Skeletal muscle tissue (tissue), 4 donors: ENCODE results near the gene C15orf61. TPM values are rescaled to one million over a fixed set of nuclear protein-coding genes. Genes with fewer than 3 reads are reported as not detected.

Source experiments
- H3K27ac ChIP-seq: one replicate; pipeline ENCODE4 v1.7.0; 2013; ENCODE audit warnings: mild to moderate bottlenecking, low read depth, low read length, inconsistent platforms
- H3K27me3 ChIP-seq, 3 donors: one replicate each; pipeline ENCODE4 v1.7.0; 2013; ENCODE audit warnings: low read length in 3 of 3; ENCODE audit not compliant: control insufficient read depth in 3 of 3, insufficient read depth in 3 of 3
- H3K36me3 ChIP-seq, 3 donors: one replicate each; pipeline ENCODE4 v1.7.0; 2013; ENCODE audit warnings: low read length in 3 of 3; ENCODE audit not compliant: control insufficient read depth in 3 of 3, insufficient read depth in 3 of 3
- H3K4me1 ChIP-seq, 3 donors: one replicate each; pipeline ENCODE4 v1.7.0; 2013; ENCODE audit warnings: low read length in 3 of 3, mild to moderate bottlenecking in 3 of 3; ENCODE audit not compliant: control insufficient read depth in 3 of 3, insufficient read depth in 3 of 3
- H3K4me3 ChIP-seq, 3 donors: one replicate each; pipeline ENCODE4 v1.7.0; 2013; ENCODE audit warnings: low read length in 3 of 3
- H3K9ac ChIP-seq, 3 donors: one replicate each; pipeline ENCODE4 v1.7.0; 2013; ENCODE audit warnings: low read length in 3 of 3, mild to moderate bottlenecking in 3 of 3, moderate library complexity in 2 of 3, low read depth in 1 of 3
- H3K9me3 ChIP-seq, 3 donors: one replicate each; pipeline ENCODE4 v1.7.0; 2013; ENCODE audit warnings: low read length in 3 of 3; ENCODE audit not compliant: control insufficient read depth in 3 of 3
- total RNA-seq: library from RNA; depleted of rRNA; stranded (reverse); fragments of >200 nt; gene quantifications from one replicate; pipeline ENCODE4 v1.2.3, GENCODE V29; 2014
- donor health status: Osteomylitis.

The C15orf61 gene
- total RNA-seq, 1 donor from 2014 or later = 7.3 TPM

- H3K9me3 ChIP-seq = no peaks in the 10 kb centered on the region
- no peak overlapping the region for H3K9ac ChIP-seq
- H3K27ac ChIP-seq = no peak overlapping the region
- no peak overlapping the region for H3K4me3 ChIP-seq
- H3K36me3 ChIP-seq = peaks cover 4 to 15% (median 10%) of the 10 kb centered on the region in 3 donors
- H3K27me3 ChIP-seq = no peaks in the 10 kb centered on the region
- H3K4me1 ChIP-seq = peaks cover 26 to 33% (median 32%) of the 10 kb centered on the region in 3 donors
Measured at GRCh38 chr15:67548236-67548852, 27.4 kb downstream of the C15orf61 start.

- peaks cover 4 to 15% (median 10%) of the 10 kb centered on the region in 3 donors for H3K36me3 ChIP-seq
- H3K9me3 ChIP-seq = no peaks in the 10 kb centered on the region
- no peak overlapping the region for H3K4me3 ChIP-seq
- H3K27me3 ChIP-seq = no peaks in the 10 kb centered on the region
- peak overlapping the region in 1 of 3 donors; percentile 40 for H3K9ac ChIP-seq
- H3K4me1 ChIP-seq = peaks cover 23 to 27% (median 25%) of the 10 kb centered on the region in 3 donors
- H3K27ac ChIP-seq = no peak overlapping the region
Measured at GRCh38 chr15:67548862-67549651, 28.1 kb downstream of the C15orf61 start.

- Histone ChIP-seq H3K27me3 (no peaks in the 10 kb centered on the region), H3K9ac (no peak overlapping the region), H3K9me3 (no peaks in the 10 kb centered on the region), H3K4me1 (peaks cover 16 to 22% (median 20%) of the 10 kb centered on the region in 3 donors), H3K36me3 (peaks cover 4 to 14% (median 9%) of the 10 kb centered on the region in 3 donors), H3K27ac (no peak overlapping the region), H3K4me3 (no peak overlapping the region)
Measured at GRCh38 chr15:67549736-67550135, 28.8 kb downstream of the C15orf61 start.

- no peak overlapping the region for H3K9ac ChIP-seq
- no peaks in the 10 kb centered on the region for H3K27me3 ChIP-seq
- H3K4me3 ChIP-seq = no peak overlapping the region
- peaks cover 2 to 11% (median 6%) of the 10 kb centered on the region in 3 donors for H3K36me3 ChIP-seq
- H3K4me1 ChIP-seq = peaks cover 14 to 19% (median 14%) of the 10 kb centered on the region in 3 donors
- H3K9me3 ChIP-seq = no peaks in the 10 kb centered on the region
- H3K27ac ChIP-seq = peak overlapping the region; percentile 7
Measured at GRCh38 chr15:67550522-67550921, 29.6 kb downstream of the C15orf61 start.

- H3K27me3 ChIP-seq = no peaks in the 10 kb centered on the region
- H3K4me1 ChIP-seq = peaks cover 14 to 19% (median 14%) of the 10 kb centered on the region in 3 donors
- H3K4me3 ChIP-seq = no peak overlapping the region
- H3K9ac ChIP-seq = no peak overlapping the region
- H3K36me3 ChIP-seq = peaks cover under 1 to 9% (median 6%) of the 10 kb centered on the region in 3 donors
- no peak overlapping the region for H3K27ac ChIP-seq
- H3K9me3 ChIP-seq = no peaks in the 10 kb centered on the region
Measured at GRCh38 chr15:67551207-67551743, 30.3 kb downstream of the C15orf61 start.

GRCh38 chr15:67554580-67554979, 33.6 kb downstream of the C15orf61 start:
- H3K27me3 ChIP-seq = no peaks in the 10 kb centered on the region
- no peaks in the 10 kb centered on the region for H3K9me3 ChIP-seq
- H3K27ac ChIP-seq = no peak overlapping the region
- peaks cover 3 to 7% (median 5%) of the 10 kb centered on the region in 3 donors for H3K4me1 ChIP-seq
- H3K36me3 ChIP-seq = peaks cover 0 to 13% (median 6%) of the 10 kb centered on the region in 3 donors
- H3K4me3 ChIP-seq = no peak overlapping the region
- H3K9ac ChIP-seq = no peak overlapping the region

GRCh38 chr15:67556976-67557570, 36.1 kb downstream of the C15orf61 start:
- Histone ChIP-seq H3K27me3 (no peaks in the 10 kb centered on the region), H3K27ac (no peak overlapping the region), H3K4me3 (no peak overlapping the region), H3K9ac (no peak overlapping the region), H3K4me1 (peaks cover 0 to 3% (median 0%) of the 10 kb centered on the region in 3 donors), H3K36me3 (peaks cover 0 to 9% (median 2%) of the 10 kb centered on the region in 3 donors), H3K9me3 (no peaks in the 10 kb centered on the region)

- H3K4me1 ChIP-seq = peaks cover 0 to 3% (median 0%) of the 10 kb centered on the region in 3 donors
- no peak overlapping the region for H3K27ac ChIP-seq
- peaks cover 0 to 9% (median 2%) of the 10 kb centered on the region in 3 donors for H3K36me3 ChIP-seq
- H3K27me3 ChIP-seq = no peaks in the 10 kb centered on the region
- H3K4me3 ChIP-seq = no peak overlapping the region
- H3K9me3 ChIP-seq = no peaks in the 10 kb centered on the region
- H3K9ac ChIP-seq = no peak overlapping the region
Measured at GRCh38 chr15:67558502-67558901, 37.6 kb downstream of the C15orf61 start.

- H3K27ac ChIP-seq = no peak overlapping the region
- H3K4me1 ChIP-seq = peaks cover 0 to 3% (median 0%) of the 10 kb centered on the region in 3 donors
- H3K9ac ChIP-seq = no peak overlapping the region
- H3K36me3 ChIP-seq = peaks cover 0 to 9% (median 2%) of the 10 kb centered on the region in 3 donors
- no peaks in the 10 kb centered on the region for H3K9me3 ChIP-seq
- no peaks in the 10 kb centered on the region for H3K27me3 ChIP-seq
- no peak overlapping the region for H3K4me3 ChIP-seq
Measured at GRCh38 chr15:67559158-67559557, 38.2 kb downstream of the C15orf61 start.
